ENCODE measurements around the gene ZNF410. TPM values are rescaled to one million over a fixed set of nuclear protein-coding genes. Genes with fewer than 3 reads are reported as not detected.

The ZNF410 gene
- total RNA-seq, 1 donor from 2014 or later, result 33.6 TPM

GRCh38 chr14:73935666-73936065 lies 49.0 kb downstream of the ZNF410 start:
- Histone ChIP-seq H3K27ac (no peak overlapping the region), H3K4me3 (no peak overlapping the region), H3K4me1 (no peaks in the 10 kb centered on the region), H3K36me3 (peaks cover 72 to 77% of the 10 kb centered on the region in 2 donors), H3K27me3 (no peaks in the 10 kb centered on the region), H3K9me3 (no peaks in the 10 kb centered on the region)
- intact Hi-C loops (cut with DNase I), result no loop called here
- TF ChIP-seq CTCF (IDR thresholded peaks at IDR 0.05), result no peak
- DNase-seq (ENCODE audit: low spot score in 2 of 2), result no peak

- Histone ChIP-seq H3K27me3 (no peaks in the 10 kb centered on the region), H3K4me3 (no peak overlapping the region), H3K9me3 (no peaks in the 10 kb centered on the region), H3K27ac (no peak overlapping the region), H3K36me3 (peaks cover 64 to 69% of the 10 kb centered on the region in 2 donors), H3K4me1 (no peaks in the 10 kb centered on the region)
- no peak for TF ChIP-seq CTCF (IDR thresholded peaks at IDR 0.05)
- no peak for DNase-seq (ENCODE audit: low spot score in 2 of 2)
- intact Hi-C loops (cut with DNase I), result no loop called here
These were observed 49.9 kb downstream of the ZNF410 start for GRCh38 chr14:73936548-73936947.

GRCh38 chr14:73937012-73937411 lies 50.4 kb downstream of the ZNF410 start:
- intact Hi-C loops (cut with DNase I), result no loop called here
- Histone ChIP-seq H3K27me3 (no peaks in the 10 kb centered on the region), H3K9me3 (no peaks in the 10 kb centered on the region), H3K36me3 (peaks cover 60 to 68% of the 10 kb centered on the region in 2 donors), H3K27ac (no peak overlapping the region), H3K4me3 (no peak overlapping the region), H3K4me1 (no peaks in the 10 kb centered on the region)
- DNase-seq (ENCODE audit: low spot score in 2 of 2), result no peak
- no peak for TF ChIP-seq CTCF (IDR thresholded peaks at IDR 0.05)

GRCh38 chr14:73942180-73942579 lies 55.5 kb downstream of the ZNF410 start:
- H3K9me3 ChIP-seq, result no peaks in the 10 kb centered on the region
- no peaks in the 10 kb centered on the region for H3K4me1 ChIP-seq
- H3K27me3 ChIP-seq, result no peaks in the 10 kb centered on the region
- no peak overlapping the region for H3K4me3 ChIP-seq
- no peak for DNase-seq (ENCODE audit: low spot score in 2 of 2)
- H3K36me3 ChIP-seq, result peaks cover 36 to 42% of the 10 kb centered on the region in 2 donors
- H3K27ac ChIP-seq, result no peak overlapping the region
- intact Hi-C loops (cut with DNase I), result no loop called here
- no peak for TF ChIP-seq CTCF (IDR thresholded peaks at IDR 0.05)

GRCh38 chr14:73943083-73943482 lies 56.4 kb downstream of the ZNF410 start:
- intact Hi-C loops (cut with DNase I), result no loop called here
- DNase-seq (ENCODE audit: low spot score in 2 of 2), result no peak
- H3K27me3 ChIP-seq, result no peaks in the 10 kb centered on the region
- H3K4me3 ChIP-seq, result no peak overlapping the region
- H3K4me1 ChIP-seq, result no peaks in the 10 kb centered on the region
- no peaks in the 10 kb centered on the region for H3K9me3 ChIP-seq
- TF ChIP-seq CTCF (IDR thresholded peaks at IDR 0.05), result no peak
- H3K36me3 ChIP-seq, result peaks cover 29 to 33% of the 10 kb centered on the region in 2 donors
- peak overlapping the region in 1 of 2 donors; percentile 34 for H3K27ac ChIP-seq
